Stimulated activated CD8-positive, alpha-beta memory T cell treated with anti-CD3 and anti-CD28 coated beads, Interleukin-12 subunit alpha, Interleukin-12 subunit beta, amount 100 ng/mL, for 24 hours (primary cell): ENCODE measurements around the gene C9orf85.

Experiments used
- DNase-seq: peaks from one replicate; pipeline ENCODE4 v3.0.0-alpha.2; 2020; ENCODE audit errors: extremely low read depth

The C9orf85 gene

GRCh38 chr9:71904076-71904475 is 7.4 kb upstream of the C9orf85 start:
- no peak for DNase-seq

- no peak for DNase-seq
Observed at GRCh38 chr9:71908825-71909224, 2.6 kb upstream of the C9orf85 start.

DNA sequence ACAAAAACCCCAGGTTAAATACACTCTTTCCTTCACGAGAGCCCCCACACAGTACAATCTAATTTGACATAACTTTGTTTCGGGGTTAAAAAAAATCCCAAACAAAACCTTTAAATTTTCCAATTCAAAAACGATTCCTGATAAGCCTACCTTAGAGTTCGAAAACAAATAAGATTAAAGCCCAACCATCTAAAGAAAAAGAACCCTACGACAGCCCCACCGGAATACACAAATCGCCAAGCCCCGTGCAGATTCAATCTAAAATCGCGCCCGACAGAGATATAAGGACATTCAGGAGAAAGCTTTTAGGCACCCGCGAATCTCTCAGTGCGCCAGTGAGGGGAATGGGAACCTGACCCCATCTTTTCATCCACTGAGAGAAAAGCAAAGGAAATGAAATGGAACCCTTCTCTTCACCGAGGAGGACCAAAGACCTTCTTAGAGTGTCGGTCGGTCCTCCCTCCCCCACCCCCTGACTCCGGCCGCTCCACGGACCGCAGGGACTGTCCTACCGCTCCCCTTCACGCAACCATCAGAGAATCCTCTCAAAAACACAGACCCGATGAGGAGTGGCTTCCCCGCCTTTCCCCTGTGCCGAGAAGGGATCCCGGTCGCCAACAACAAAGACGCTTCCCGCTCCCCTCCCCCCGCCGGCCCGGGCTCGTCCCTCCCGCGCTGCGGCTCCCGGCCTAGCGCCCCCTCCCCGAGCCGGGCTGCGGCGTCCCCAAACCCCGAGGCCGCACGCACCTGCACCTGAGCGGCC is 1.4 kb upstream of the C9orf85 start:
- DNase-seq, result no peak

- DNase-seq, result no peak
Observed at GRCh38 chr9:71910650-71911060, 784 bp upstream of the C9orf85 start.

- DNase-seq, result no peak
Observed at GRCh38 chr9:71911908-71912335, 483 bp downstream of the C9orf85 start.

- DNase-seq, result no peak
Observed at GRCh38 chr9:71915495-71915894, 4.1 kb downstream of the C9orf85 start.

DNA sequence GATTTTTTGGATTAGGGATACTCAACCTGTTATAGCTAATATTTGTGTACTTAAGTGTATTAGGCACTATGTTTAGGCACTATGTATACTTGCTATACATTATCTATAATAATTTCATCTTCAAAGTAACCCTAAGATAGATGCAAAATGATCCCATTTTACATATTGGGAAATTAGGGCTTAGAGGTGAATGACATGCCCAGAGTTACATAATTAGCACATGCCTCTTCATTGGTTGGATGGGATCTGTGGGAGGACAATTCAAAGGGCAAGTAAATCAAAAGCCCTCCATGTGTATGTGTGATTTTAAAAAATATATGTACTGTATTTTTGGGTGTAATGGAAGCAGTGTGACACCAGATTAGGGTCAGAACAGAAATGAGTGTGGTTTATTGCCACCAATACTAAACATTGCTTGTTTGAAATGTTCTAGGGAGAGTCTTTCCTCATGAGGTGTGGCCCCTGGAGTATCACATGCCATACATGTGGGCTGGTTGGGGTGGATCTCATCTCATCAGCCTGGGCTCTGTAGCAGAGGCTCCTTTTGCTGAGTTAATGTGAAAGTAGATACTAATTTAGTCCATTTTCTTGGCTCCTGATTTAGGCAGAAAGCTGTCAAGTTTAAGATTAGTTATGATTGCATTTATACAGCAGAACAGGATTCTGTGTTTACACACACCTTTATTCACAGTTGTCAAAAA is 5.5 kb downstream of the C9orf85 start:
- no peak for DNase-seq

- DNase-seq, result no peak
Observed at GRCh38 chr9:71918419-71918818, 7.0 kb downstream of the C9orf85 start.

DNA sequence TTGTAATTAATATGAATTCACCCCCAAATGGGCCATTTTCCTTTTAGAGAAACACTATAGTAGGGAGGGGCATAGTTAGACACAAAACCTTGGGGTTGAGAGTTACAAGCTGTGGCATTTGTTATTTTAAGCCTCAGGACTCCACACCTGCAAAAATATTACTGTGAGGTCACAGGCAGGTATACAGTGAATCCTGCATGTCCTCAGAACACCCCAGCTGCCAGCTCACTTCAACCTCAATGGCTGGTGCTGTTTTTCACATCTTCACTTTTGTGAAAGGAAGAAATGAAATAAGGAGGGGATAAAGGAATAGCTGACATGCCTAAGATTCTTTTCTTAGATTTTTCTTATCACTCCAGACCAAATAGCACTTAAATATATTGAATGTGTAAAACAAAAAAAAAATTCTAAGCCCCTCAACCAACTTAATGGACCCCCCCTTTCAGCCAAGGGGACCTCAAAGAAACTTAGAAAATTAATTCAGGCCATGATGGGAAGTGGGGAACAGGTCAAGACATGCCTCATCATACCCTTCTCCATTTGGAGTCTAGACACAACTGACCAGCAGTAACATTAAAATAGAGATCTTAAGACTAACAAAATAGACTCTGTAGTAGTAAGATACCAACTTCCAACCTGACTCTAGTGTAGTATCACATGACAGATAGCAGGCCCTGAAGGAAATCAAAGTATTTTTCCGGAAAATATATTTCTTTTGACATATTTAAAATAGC is 9.2 kb downstream of the C9orf85 start:
- no peak for DNase-seq

DNA sequence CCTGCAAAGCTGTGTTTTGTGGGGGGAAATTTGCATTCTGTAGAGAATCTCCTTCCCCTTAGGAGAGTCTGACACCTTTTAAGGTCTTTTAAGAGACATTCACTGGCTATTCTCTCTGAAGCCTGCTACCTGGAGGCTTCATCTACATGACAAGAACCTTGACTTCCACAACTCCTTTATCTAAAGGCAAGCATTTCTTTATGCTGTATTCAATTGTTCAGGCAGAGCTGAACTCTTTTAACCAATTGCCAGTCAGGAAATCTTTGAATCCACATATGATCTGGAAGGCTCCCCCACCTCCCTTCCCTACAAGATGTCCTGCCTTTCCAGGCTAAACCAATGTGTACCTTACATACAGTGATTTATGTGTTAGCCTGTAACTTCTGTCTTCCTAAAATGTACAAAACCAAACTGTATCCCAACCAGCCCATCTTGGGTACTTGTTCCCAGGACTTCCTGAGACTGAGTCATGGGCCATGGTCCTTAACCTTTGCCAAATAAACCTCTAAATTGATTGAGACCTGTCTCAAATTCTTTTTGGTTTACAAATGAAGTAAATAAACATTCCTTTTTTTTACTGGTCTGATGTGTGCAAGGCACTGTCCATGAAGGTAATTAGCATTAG is 9.9 kb downstream of the C9orf85 start:
- no peak for DNase-seq

- no peak for DNase-seq
Observed at GRCh38 chr9:71924576-71924975, 13.1 kb downstream of the C9orf85 start.

- no peak for DNase-seq
Observed at GRCh38 chr9:71925834-71926233, 14.4 kb downstream of the C9orf85 start.

DNA sequence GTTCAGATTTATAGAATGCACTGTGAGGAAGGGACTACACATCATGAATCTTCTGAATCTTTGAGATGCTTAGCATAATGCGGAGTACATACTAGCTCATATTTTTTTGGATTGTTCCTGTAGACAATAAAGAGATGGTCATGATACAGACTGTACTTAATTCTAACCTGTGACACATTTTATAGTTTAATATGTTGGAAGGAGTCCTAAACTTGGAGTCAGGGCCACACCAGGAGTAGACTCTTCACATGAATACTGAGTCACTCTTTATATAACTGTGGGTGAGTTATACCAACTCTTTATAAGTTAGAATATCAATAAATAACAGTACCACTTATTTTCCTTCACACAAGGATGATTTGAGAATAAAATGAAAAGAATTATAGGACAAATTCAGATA is 16.9 kb downstream of the C9orf85 start:
- DNase-seq, result no peak

DNA sequence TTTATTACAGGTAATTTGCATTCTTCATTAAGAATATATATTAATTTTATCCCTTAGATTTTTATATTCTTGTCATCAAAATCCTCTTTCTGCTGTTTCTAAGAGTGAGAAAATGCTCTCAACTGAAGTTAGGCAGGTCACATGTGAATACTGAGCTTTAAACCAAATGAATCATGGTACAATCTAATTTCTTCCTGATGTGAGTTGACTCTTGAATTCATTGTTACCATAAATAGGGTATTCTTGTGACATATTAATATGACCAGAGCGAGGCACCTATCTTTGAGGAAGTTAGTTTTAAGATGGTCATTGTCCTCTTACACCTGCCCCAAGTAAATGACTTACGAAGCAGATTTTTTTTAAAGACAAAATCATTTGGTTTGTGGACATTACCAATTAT is 17.4 kb downstream of the C9orf85 start:
- no peak for DNase-seq

- DNase-seq, result no peak
Observed at GRCh38 chr9:71929223-71929622, 17.8 kb downstream of the C9orf85 start.

- no peak for DNase-seq
Observed at GRCh38 chr9:71929791-71930440, 18.5 kb downstream of the C9orf85 start.

- no peak for DNase-seq
Observed at GRCh38 chr9:71931166-71931565, 19.7 kb downstream of the C9orf85 start.

DNA sequence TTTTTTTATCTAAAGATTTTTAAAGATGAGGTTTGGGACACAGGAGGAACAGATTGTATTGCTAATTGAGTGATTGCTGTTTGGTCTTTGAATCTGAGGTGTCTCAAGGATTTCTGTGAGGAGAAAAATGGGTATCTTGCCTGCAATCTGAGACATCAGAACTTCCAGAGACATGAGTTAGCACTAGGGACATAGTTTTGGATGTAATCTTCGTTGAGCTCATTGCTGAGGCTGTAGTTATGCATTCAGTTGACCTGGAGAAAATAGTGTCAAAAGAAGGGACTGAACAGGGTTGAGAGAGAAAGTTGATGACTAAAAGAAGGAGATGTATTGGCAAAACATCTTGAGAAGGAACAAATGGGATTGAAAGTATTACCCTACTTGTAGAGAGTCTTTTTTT is 24.6 kb downstream of the C9orf85 start:
- no peak for DNase-seq

DNA sequence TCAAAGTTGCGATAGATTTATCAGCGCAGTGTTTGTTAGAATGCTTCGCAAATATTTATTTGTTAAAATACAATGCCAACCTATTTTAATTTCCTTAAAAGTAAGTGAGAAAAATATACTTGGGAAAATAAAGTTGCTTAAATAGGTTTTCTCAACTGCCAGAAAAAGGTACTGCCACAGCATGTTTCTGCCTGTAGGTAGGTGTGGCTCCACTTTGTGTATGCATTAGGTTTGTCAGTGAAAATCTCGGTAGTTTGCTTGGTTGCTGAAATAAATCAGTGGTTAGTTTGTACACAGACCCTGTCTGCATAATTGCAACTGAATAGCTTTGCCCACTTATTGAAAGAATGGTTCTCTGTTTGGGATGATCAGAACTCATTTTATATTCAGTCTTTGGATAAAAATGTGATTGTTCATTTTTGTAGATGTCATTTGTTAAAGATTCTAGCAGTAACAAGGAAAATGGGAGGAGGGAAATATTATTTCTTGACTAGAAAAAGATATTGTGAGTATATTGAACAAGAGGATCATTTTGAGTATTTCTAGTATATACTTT is 25.7 kb downstream of the C9orf85 start:
- no peak for DNase-seq

DNA sequence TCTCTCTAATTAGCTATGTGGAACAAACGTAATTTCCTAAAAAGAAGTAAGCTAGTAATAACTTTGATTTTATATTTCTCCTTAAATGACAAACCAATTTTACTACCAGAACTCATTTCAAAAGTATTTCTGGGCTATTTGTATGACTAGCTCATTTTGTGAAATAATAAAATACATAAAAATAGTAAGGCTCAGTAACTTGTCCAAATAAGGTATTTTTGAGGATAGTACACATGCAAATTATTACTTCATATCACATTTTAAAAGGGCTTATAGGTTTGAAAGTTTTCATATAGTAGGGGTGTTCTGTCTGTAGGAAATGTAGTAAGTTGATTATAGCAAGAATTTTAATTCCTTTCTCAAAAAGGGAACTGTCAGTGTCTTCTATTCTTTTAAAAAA is 26.5 kb downstream of the C9orf85 start:
- no peak for DNase-seq

DNA sequence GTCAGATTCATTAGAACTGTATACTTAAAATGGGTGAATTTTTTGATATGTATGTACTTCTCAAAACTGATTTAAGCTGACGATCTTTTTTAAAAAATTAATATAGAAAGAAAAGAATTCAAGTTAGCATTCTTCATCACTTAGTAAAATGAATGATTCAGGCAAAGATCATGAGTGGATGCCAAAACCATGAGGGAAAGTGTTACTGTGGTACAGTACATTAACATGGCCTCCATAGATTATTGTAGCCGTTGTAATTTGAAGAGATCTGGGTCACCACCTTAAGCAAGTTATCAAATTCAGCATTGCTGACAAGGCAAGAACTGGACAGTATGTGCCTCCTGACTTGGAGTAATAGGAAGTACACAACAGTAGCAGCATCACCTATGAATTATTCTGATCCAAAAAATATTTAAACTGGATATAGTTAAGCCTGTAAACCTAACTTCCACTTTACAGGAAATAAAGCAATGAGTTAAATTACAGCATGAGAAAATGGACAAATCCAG is 29.7 kb downstream of the C9orf85 start:
- no peak for DNase-seq
